ENCODE results near the gene CHST10. TPM values are rescaled to one million over a fixed set of nuclear protein-coding genes. Genes with fewer than 3 reads are reported as not detected.
A peak's percentile ranks its signal among the peaks of the same experiment; 100 is the strongest.

Gene CHST10
- total and polyA plus RNA-seq, 7 donors, result 0.46 to 15.1 (median 6.8) TPM

DNA sequence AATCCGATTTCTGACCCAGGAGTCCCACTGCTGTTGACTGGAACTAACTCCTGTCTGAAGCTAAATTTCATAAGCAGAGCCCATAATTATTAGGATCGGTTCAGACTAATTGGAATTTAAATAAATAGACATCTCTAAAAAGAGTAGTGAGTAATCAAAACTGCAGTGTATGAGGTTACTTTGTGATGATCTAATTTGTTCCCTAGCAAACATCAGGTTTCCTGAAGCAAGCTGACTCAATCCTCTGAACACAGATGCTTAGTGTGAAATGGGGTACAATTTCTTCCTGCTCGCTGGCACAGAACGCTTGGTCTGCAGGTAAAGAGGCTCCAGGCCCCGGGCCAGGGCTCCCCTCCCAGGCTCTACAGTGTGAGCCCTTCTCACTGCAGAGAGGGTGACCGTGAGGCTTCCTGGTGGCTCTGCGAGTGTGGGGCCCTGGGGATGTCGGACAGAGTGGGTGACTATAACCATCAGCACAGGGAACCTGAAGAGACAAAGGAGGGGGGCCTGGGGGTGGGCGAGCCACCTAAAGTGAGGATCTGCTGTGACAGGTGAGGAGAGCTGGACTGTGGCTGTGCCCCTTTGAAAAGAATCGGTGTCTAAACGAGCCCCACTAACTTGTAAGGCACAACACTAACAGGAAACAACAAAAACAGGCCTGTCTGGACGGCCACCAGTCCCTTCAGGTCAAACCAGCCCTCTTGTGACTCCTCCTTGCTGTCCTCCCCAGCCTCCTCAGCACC lies 20.2 kb downstream of the CHST10 start:
- no peaks in the 10 kb centered on the region for H3K9me3 ChIP-seq
- no peaks in the 10 kb centered on the region for H3K27me3 ChIP-seq
- no peak overlapping the region for H3K4me3 ChIP-seq
- peaks cover 1 to 60% (median 26%) of the 10 kb centered on the region in 4 donors for H3K36me3 ChIP-seq
- TF ChIP-seq POLR2AphosphoS5 (IDR thresholded peaks at IDR 0.05) (no peak), EP300 (IDR thresholded peaks at IDR 0.05) (no peak)
- no peak for DNase-seq
- 80 to 87% methylated on average over 12 of the region's 12 CpGs for WGBS, 2 donors
- H3K4me1 ChIP-seq, result no peaks in the 10 kb centered on the region
- no peak overlapping the region for H3K27ac ChIP-seq
- intact Hi-C loops (cut with DNase I), result no loop called here

- Histone ChIP-seq H3K27ac (no peak overlapping the region), H3K4me1 (no peaks in the 10 kb centered on the region), H3K4me3 (no peak overlapping the region), H3K27me3 (no peaks in the 10 kb centered on the region), H3K9me3 (no peaks in the 10 kb centered on the region), H3K36me3 (peaks cover 0 to 60% (median 21%) of the 10 kb centered on the region in 4 donors)
- no peak for TF ChIP-seq POLR2AphosphoS5 (IDR thresholded peaks at IDR 0.05)
- TF ChIP-seq, protein P1, sequence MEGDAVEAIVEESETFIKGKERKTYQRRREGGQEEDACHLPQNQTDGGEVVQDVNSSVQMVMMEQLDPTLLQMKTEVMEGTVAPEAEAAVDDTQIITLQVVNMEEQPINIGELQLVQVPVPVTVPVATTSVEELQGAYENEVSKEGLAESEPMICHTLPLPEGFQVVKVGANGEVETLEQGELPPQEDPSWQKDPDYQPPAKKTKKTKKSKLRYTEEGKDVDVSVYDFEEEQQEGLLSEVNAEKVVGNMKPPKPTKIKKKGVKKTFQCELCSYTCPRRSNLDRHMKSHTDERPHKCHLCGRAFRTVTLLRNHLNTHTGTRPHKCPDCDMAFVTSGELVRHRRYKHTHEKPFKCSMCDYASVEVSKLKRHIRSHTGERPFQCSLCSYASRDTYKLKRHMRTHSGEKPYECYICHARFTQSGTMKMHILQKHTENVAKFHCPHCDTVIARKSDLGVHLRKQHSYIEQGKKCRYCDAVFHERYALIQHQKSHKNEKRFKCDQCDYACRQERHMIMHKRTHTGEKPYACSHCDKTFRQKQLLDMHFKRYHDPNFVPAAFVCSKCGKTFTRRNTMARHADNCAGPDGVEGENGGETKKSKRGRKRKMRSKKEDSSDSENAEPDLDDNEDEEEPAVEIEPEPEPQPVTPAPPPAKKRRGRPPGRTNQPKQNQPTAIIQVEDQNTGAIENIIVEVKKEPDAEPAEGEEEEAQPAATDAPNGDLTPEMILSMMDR (IDR thresholded peaks at IDR 0.05), result no peak
- TF ChIP-seq POLR2A (IDR thresholded peaks at IDR 0.05), result no peak
- TF ChIP-seq EP300 (IDR thresholded peaks at IDR 0.05), result no peak
- 92 to 95% methylated on average over 5 of the region's 5 CpGs for WGBS, 2 donors
- DNase-seq, result no peak
- intact Hi-C loops (cut with DNase I), result no loop called here
Measured at GRCh38 chr2:100396483-100396882, 21.0 kb downstream of the CHST10 start.

GRCh38 chr2:100395532-100396350 lies 21.7 kb downstream of the CHST10 start:
- H3K4me3 ChIP-seq, result no peak overlapping the region
- H3K36me3 ChIP-seq, result peaks cover 0 to 59% (median 18%) of the 10 kb centered on the region in 4 donors
- DNase-seq, result no peak
- 82 to 84% methylated on average over 15 of the region's 15 CpGs for WGBS, 2 donors
- H3K27ac ChIP-seq, result no peak overlapping the region
- TF ChIP-seq EP300 (IDR thresholded peaks at IDR 0.05), result no peak
- no peak for TF ChIP-seq POLR2AphosphoS5 (IDR thresholded peaks at IDR 0.05)
- TF ChIP-seq, protein P1 (IDR thresholded peaks at IDR 0.05), result no peak
- TF ChIP-seq POLR2A (IDR thresholded peaks at IDR 0.05), result no peak
- intact Hi-C loops (cut with DNase I), result no loop called here
- H3K9me3 ChIP-seq, result no peaks in the 10 kb centered on the region
- H3K4me1 ChIP-seq, result no peaks in the 10 kb centered on the region
- no peaks in the 10 kb centered on the region for H3K27me3 ChIP-seq

GRCh38 chr2:100394111-100394641 lies 23.3 kb downstream of the CHST10 start:
- Histone ChIP-seq H3K27ac (peak overlapping the region in 1 of 4 donors; percentile 8), H3K9me3 (no peaks in the 10 kb centered on the region), H3K4me1 (no peaks in the 10 kb centered on the region), H3K27me3 (no peaks in the 10 kb centered on the region), H3K36me3 (peaks cover 0 to 59% (median 18%) of the 10 kb centered on the region in 4 donors), H3K4me3 (no peak overlapping the region)
- TF ChIP-seq EP300 (IDR thresholded peaks at IDR 0.05) (no peak), POLR2AphosphoS5 (IDR thresholded peaks at IDR 0.05) (no peak), POLR2A (IDR thresholded peaks at IDR 0.05) (no peak)
- TF ChIP-seq, protein P1 (IDR thresholded peaks at IDR 0.05), result no peak
- WGBS, 2 donors, result 80 to 84% methylated on average over 12 of the region's 12 CpGs
- intact Hi-C loops (cut with DNase I), result no loop called here
- DNase-seq, result no peak

- no peaks in the 10 kb centered on the region for H3K27me3 ChIP-seq
- no peak overlapping the region for H3K4me3 ChIP-seq
- no peaks in the 10 kb centered on the region for H3K4me1 ChIP-seq
- no peak overlapping the region for H3K27ac ChIP-seq
- WGBS, 2 donors, result 91 to 95% methylated on average over 15 of the region's 15 CpGs
- H3K36me3 ChIP-seq, result peaks cover 0 to 59% (median 18%) of the 10 kb centered on the region in 4 donors
- H3K9me3 ChIP-seq, result no peaks in the 10 kb centered on the region
- DNase-seq, result no peak
- intact Hi-C loops (cut with DNase I), result no loop called here
- TF ChIP-seq, protein P1 (IDR thresholded peaks at IDR 0.05), result no peak
- TF ChIP-seq POLR2AphosphoS5 (IDR thresholded peaks at IDR 0.05) (no peak), EP300 (IDR thresholded peaks at IDR 0.05) (no peak), POLR2A (IDR thresholded peaks at IDR 0.05) (no peak)
Measured at GRCh38 chr2:100393362-100393761, 24.1 kb downstream of the CHST10 start.
